Liver (tissue), 3 donors: ENCODE data around the gene NPC2.

Experiments
- CTCF ChIP-seq: fragments of 150-350 bp; IDR thresholded peaks from 2 replicates; pipeline ENCODE4 v1.5.1; 2017; ENCODE audit warnings: improper control_type of control experiment, low read depth, low read length; ENCODE audit not compliant: missing input control
- GABPA ChIP-seq, 2 donors: IDR thresholded peaks in 1 of 2; conservative IDR thresholded peaks in 1 of 2; 2 replicates each; pipeline ENCODE4 v1.6.1; 2016; ENCODE audit warnings: antibody characterized with exemption in 2 of 2, mild to moderate bottlenecking in 1 of 2, moderate library complexity in 1 of 2
- REST ChIP-seq: IDR thresholded peaks from 2 replicates; pipeline ENCODE4 v1.6.1; 2016; ENCODE audit warnings: antibody characterized with exemption, mild to moderate bottlenecking
- donor health status: healthy.
- donor health status: healthy.

- no peak for TF ChIP-seq CTCF
- no peak for TF ChIP-seq REST
- TF ChIP-seq GABPA (IDR thresholded peaks at IDR 0.05 in 1 of 2, conservative IDR thresholded peaks at IDR 0.05 in 1 of 2), result no peak
These were observed 34.7 kb upstream of the NPC2 start for GRCh38 chr14:74527736-74528280.
